WERI-Rb-1 (cell line): ENCODE measurements around the gene UBE2D2.
A peak's percentile ranks its signal among the peaks of the same experiment; 100 is the strongest.

Experiments
- DNase-seq: peaks from one replicate; pipeline ENCODE4 v3.0.0-alpha.2; 2020
- H3K27ac ChIP-seq: fragments of 250-450 bp; sonication (Bioruptor Pico); 2 replicates; pipeline ENCODE4 v1.5.1; 2020; ENCODE audit warnings: mild to moderate bottlenecking, moderate library complexity
- H3K27me3 ChIP-seq: fragments of 250-450 bp; sonication (Bioruptor Pico); 2 replicates; pipeline ENCODE4 v1.5.1; 2021; ENCODE audit warnings: mild to moderate bottlenecking, low read depth, moderate library complexity; ENCODE audit not compliant: insufficient read depth, severe bottlenecking
- H3K36me3 ChIP-seq: fragments of 250-450 bp; sonication (Bioruptor Pico); 2 replicates; pipeline ENCODE4 v1.5.1; 2020; ENCODE audit warnings: mild to moderate bottlenecking, moderate library complexity
- H3K4me3 ChIP-seq: 2 replicates; pipeline ENCODE4 v1.5.1; 2011; ENCODE audit warnings: low read depth, mild to moderate bottlenecking, control low read depth, low read length
- H3K9me3 ChIP-seq: fragments of 250-450 bp; sonication (Bioruptor Pico); 2 replicates; pipeline ENCODE4 v1.5.1; 2021; ENCODE audit warnings: mild to moderate bottlenecking, moderate library complexity; ENCODE audit not compliant: severe bottlenecking
- CTCF ChIP-seq: IDR thresholded peaks from 2 replicates; pipeline ENCODE4 v1.5.1; 2011; ENCODE audit warnings: low read depth, mild to moderate bottlenecking, control low read depth, inconsistent platforms, low read length

Gene UBE2D2

GRCh38 chr5:139552893-139553575 lies 8.1 kb upstream of the UBE2D2 start:
- H3K4me3 ChIP-seq, result no peak overlapping the region
- no peak for DNase-seq
- no peaks in the 10 kb centered on the region for H3K36me3 ChIP-seq
- no peak overlapping the region for H3K27ac ChIP-seq
- TF ChIP-seq CTCF, result no peak
- no peaks in the 10 kb centered on the region for H3K27me3 ChIP-seq
- H3K9me3 ChIP-seq, result peaks cover 6% of the 10 kb centered on the region

- DNase-seq, result no peak
- no peak for TF ChIP-seq CTCF
Measured at GRCh38 chr5:139554264-139554663, 6.9 kb upstream of the UBE2D2 start.

GRCh38 chr5:139557811-139558210 lies 3.3 kb upstream of the UBE2D2 start:
- Histone ChIP-seq H3K27ac (no peak overlapping the region), H3K27me3 (no peaks in the 10 kb centered on the region), H3K36me3 (peaks cover 13% of the 10 kb centered on the region), H3K9me3 (no peaks in the 10 kb centered on the region), H3K4me3 (no peak overlapping the region)
- no peak for DNase-seq
- no peak for TF ChIP-seq CTCF

More at GRCh38 chr5:139554264-139554663, 6.9 kb upstream of the UBE2D2 start:
- Histone ChIP-seq H3K36me3 (no peaks in the 10 kb centered on the region), H3K9me3 (peaks cover 3% of the 10 kb centered on the region), H3K27me3 (no peaks in the 10 kb centered on the region), H3K27ac (no peak overlapping the region), H3K4me3 (no peak overlapping the region)

GRCh38 chr5:139561655-139562451 lies 714 bp downstream of the UBE2D2 start:
- peak; percentile 26 for DNase-seq
- Histone ChIP-seq H3K9me3 (no peaks in the 10 kb centered on the region), H3K27me3 (no peaks in the 10 kb centered on the region), H3K27ac (peak overlapping the region; percentile 98), H3K36me3 (peaks cover 48% of the 10 kb centered on the region), H3K4me3 (peak overlapping the region; percentile 96)
- no peak for TF ChIP-seq CTCF

GRCh38 chr5:139562847-139563246 lies 1.7 kb downstream of the UBE2D2 start:
- H3K27ac ChIP-seq, result peak overlapping the region; percentile 98; the same call in 1 of the 2 replicates
- no peaks in the 10 kb centered on the region for H3K9me3 ChIP-seq
- H3K36me3 ChIP-seq, result peaks cover 56% of the 10 kb centered on the region
- H3K27me3 ChIP-seq, result no peaks in the 10 kb centered on the region
- DNase-seq, result no peak
- H3K4me3 ChIP-seq, result peak overlapping the region; percentile 96
- TF ChIP-seq CTCF, result no peak
